ENCODE results near the gene LYST. TPM values are rescaled to one million over a fixed set of nuclear protein-coding genes. Genes with fewer than 3 reads are reported as not detected.

LYST gene
- total RNA-seq, 1 experiment from 2014 or later: 4.8 TPM

- TF ChIP-seq EZH2 (IDR thresholded peaks at IDR 0.05; ENCODE audit: low read length, unreplicated experiment) (no peak), EZH2phosphoT487 (IDR thresholded peaks at IDR 0.05; ENCODE audit: borderline replicate concordance, low read length) (no peak), CTCF (conservative IDR thresholded peaks at IDR 0.05; ENCODE audit: low read depth, low read length) (no peak)
- Histone ChIP-seq H4K20me1 (ENCODE audit: low read length) (no peaks in the 10 kb centered on the region), H3K4me3 (ENCODE audit: low read length) (peak overlapping the region; percentile 46; the same call in 1 of the 2 replicates), H3K27ac (ENCODE audit: low read length) (no peak overlapping the region), H3K9me2 (replicated peaks; ENCODE audit: low read length) (no peaks in the 10 kb centered on the region), H3K27me3 (ENCODE audit: low read length) (no peaks in the 10 kb centered on the region), H3K4me2 (ENCODE audit: low read length) (peak overlapping the region; percentile 97), H3K9ac (ENCODE audit: low read length) (no peak overlapping the region), H3K36me3 (ENCODE audit: low read depth, low read length) (no peaks in the 10 kb centered on the region), H3K9me3 (ENCODE audit: low read length) (no peaks in the 10 kb centered on the region), H3K4me1 (ENCODE audit: insufficient read depth, low read length) (peaks cover 21% of the 10 kb centered on the region), H3F3A (ENCODE audit: low read length, unreplicated experiment) (no peaks in the 10 kb centered on the region), H2AFZ (ENCODE audit: low read length) (no peak overlapping the region), H3K79me2 (ENCODE audit: low read length) (peaks cover 38% of the 10 kb centered on the region)
- ChIA-PET POLR2A (ENCODE audit: unreplicated experiment) (interaction anchor here (0.6 kb wide), 1 partner anchor 537 kb away, joined by 5 read pairs; the partner anchor contains the start of gene ARID4B), CTCF (interaction anchor here (0.9 to 1.7 kb wide), 2 partner anchors 44 to 107 kb away, joined by 7 to 15 read pairs; no protein-coding TSS in a partner anchor)
- intact Hi-C loops (cut with micrococcal nuclease): no loop called here
- ATAC-seq: no peak
- DNase-seq: no peak
- BruUV-seq (replicated peaks): no TSS peak
These were observed 1.7 kb downstream of the LYST start for GRCh38 chr1:235864931-235865525.

- H3K4me2 ChIP-seq (ENCODE audit: low read length): 0 out of 2 replicates have a peak overlapping the region, but pooled peaks have one; percentile 97
- H3F3A ChIP-seq (ENCODE audit: low read length, unreplicated experiment): no peaks in the 10 kb centered on the region
- ATAC-seq: no peak
- no peak for DNase-seq
- H3K4me3 ChIP-seq (ENCODE audit: low read length): no peak overlapping the region
- H3K4me1 ChIP-seq (ENCODE audit: insufficient read depth, low read length): peaks cover 21% of the 10 kb centered on the region
- no peaks in the 10 kb centered on the region for H3K36me3 ChIP-seq (ENCODE audit: low read depth, low read length)
- intact Hi-C loops (cut with micrococcal nuclease): no loop called here
- TF ChIP-seq EZH2phosphoT487 (IDR thresholded peaks at IDR 0.05; ENCODE audit: borderline replicate concordance, low read length) (no peak), EZH2 (IDR thresholded peaks at IDR 0.05; ENCODE audit: low read length, unreplicated experiment) (no peak), CTCF (conservative IDR thresholded peaks at IDR 0.05; ENCODE audit: low read depth, low read length) (no peak)
- H3K9ac ChIP-seq (ENCODE audit: low read length): no peak overlapping the region
- H3K9me2 ChIP-seq (replicated peaks; ENCODE audit: low read length): no peaks in the 10 kb centered on the region
- ChIA-PET CTCF (no interaction called here), POLR2A (ENCODE audit: unreplicated experiment) (no interaction called here)
- BruUV-seq (replicated peaks): no TSS peak
- no peaks in the 10 kb centered on the region for H3K27me3 ChIP-seq (ENCODE audit: low read length)
- no peaks in the 10 kb centered on the region for H4K20me1 ChIP-seq (ENCODE audit: low read length)
- no peak overlapping the region for H2AFZ ChIP-seq (ENCODE audit: low read length)
- no peaks in the 10 kb centered on the region for H3K9me3 ChIP-seq (ENCODE audit: low read length)
- no peak overlapping the region for H3K27ac ChIP-seq (ENCODE audit: low read length)
- peaks cover 38% of the 10 kb centered on the region for H3K79me2 ChIP-seq (ENCODE audit: low read length)
These were observed 2.2 kb downstream of the LYST start for GRCh38 chr1:235864469-235864868.

- intact Hi-C loops (cut with micrococcal nuclease): no loop called here
- H3K79me2 ChIP-seq (ENCODE audit: low read length): peaks cover 38% of the 10 kb centered on the region
- H3F3A ChIP-seq (ENCODE audit: low read length, unreplicated experiment): no peaks in the 10 kb centered on the region
- TF ChIP-seq EZH2phosphoT487 (IDR thresholded peaks at IDR 0.05; ENCODE audit: borderline replicate concordance, low read length): no peak
- ChIA-PET POLR2A (ENCODE audit: unreplicated experiment) (no interaction called here), CTCF (no interaction called here)
- no peaks in the 10 kb centered on the region for H3K9me2 ChIP-seq (replicated peaks; ENCODE audit: low read length)
- no peak for ATAC-seq
- no peaks in the 10 kb centered on the region for H4K20me1 ChIP-seq (ENCODE audit: low read length)
- BruUV-seq (replicated peaks): no TSS peak
- no peak overlapping the region for H3K4me3 ChIP-seq (ENCODE audit: low read length)
- H3K4me2 ChIP-seq (ENCODE audit: low read length): no peak overlapping the region
- no peaks in the 10 kb centered on the region for H3K36me3 ChIP-seq (ENCODE audit: low read depth, low read length)
- H3K9ac ChIP-seq (ENCODE audit: low read length): no peak overlapping the region
- H3K9me3 ChIP-seq (ENCODE audit: low read length): no peaks in the 10 kb centered on the region
- H2AFZ ChIP-seq (ENCODE audit: low read length): no peak overlapping the region
- DNase-seq: no peak
- H3K27ac ChIP-seq (ENCODE audit: low read length): no peak overlapping the region
- no peaks in the 10 kb centered on the region for H3K27me3 ChIP-seq (ENCODE audit: low read length)
- peaks cover 21% of the 10 kb centered on the region for H3K4me1 ChIP-seq (ENCODE audit: insufficient read depth, low read length)
These were observed 3.0 kb downstream of the LYST start for GRCh38 chr1:235863699-235864093.
